ENCODE data around the gene MYLK2.

Gene MYLK2

GRCh38 chr20:31871618-31871954, 52.4 kb downstream of the MYLK2 start:
- no peak for DNase-seq (ENCODE audit: low read depth in 3 of 3)

GRCh38 chr20:31872406-31872805, 53.2 kb downstream of the MYLK2 start:
- no peak for DNase-seq (ENCODE audit: low read depth in 3 of 3)

DNA sequence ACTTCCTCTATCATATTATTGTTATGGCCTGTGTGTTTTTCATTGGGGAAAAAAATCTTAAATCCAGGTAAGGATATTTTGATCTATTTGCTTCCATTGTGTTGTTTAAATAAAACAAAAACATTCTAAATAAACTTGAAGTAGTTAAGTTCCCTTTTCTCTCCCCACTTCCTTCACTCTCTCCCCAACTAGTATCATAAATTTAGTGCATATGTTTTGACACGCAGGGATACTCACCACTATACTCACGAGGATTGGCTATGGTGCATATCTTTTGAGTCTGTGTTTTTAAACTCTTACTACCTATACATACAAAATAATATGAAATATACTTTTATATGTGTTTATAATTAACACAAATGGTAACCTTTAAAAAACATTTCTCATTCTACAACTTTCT, 56.5 kb downstream of the MYLK2 start:
- DNase-seq (ENCODE audit: low read depth in 3 of 3), result no peak

GRCh38 chr20:31877684-31878083, 58.5 kb downstream of the MYLK2 start:
- no peak for DNase-seq (ENCODE audit: low read depth in 3 of 3)

DNA sequence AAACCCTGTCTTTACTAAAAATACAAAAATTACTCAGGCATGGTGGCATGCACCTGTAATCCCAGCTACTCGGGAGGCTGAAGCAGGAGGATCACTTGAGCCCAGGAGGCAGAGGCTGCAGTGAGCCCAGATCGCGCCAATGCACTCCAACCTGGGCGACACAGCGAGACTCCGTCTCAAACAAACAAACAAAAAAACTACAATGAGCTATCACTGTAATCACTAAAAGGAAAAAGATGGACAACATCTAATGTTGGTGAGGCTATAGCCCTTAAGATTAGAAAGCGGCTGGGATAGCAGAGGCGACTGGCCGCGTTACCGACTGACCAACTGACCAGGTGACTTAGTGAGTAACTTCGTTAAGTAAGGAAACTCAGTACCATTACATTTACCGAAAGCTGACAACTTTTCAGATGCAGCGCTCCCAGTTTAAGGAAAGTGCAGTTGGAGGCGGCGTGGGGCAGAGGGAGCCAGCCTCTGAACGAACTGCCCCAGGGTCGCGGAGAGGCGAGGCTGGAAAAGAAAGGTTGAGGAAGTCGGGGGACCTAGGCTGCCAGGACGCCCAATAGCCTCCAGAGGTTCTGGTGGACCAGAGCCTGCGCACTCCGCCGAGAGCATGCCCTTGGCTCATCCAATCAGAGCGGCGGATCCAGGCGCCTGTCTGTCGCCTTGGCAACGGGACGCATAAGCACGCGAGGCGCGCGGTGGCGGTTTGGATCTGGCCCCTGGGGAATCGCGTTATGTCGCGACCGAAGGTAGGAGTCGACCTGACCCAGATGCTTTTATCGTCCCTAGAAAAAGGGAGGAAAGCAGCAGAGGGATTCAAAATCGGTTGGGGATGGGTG, 60.2 kb downstream of the MYLK2 start:
- peak; percentile 72 to 76 (median 75) for DNase-seq (ENCODE audit: low read depth in 3 of 3)

DNA sequence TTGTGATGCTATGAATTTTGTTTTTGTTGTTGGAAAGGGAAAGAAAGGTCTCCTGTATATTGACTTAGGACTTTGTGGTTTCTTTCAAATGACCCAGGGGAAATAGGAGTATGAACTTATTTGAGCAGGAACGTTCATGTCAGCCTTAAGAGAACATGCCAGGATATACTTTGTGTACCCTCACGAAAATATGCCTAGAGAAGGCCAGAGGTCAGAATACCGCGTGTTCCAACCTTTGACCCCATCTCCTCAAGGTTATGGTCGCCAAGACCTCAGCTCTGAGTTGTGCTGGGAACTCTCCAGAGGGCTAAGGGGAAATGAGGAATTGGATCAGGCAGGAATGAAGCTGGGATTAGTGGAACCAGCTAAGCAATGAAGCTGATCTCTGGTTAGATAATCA, 62.8 kb downstream of the MYLK2 start:
- no peak for DNase-seq (ENCODE audit: low read depth in 3 of 3)

DNA sequence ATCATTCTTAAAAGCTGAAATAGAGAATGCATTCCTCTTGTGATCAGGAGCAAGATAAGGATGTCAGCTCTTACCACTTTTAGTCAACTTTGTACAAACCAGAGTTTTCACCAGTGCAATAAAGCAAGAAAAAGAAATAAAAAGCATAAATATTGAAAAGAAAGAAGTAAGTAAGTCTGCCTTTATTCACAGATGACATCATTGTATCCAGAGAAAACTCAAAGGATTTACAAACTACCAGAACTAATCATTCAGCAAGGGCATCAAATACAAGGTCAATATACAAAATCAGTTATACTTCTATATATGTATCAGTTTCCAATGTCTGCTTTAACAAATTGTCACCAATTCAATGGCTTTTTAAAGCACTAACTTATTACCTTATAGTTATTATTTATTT, 64.7 kb downstream of the MYLK2 start:
- DNase-seq (ENCODE audit: low read depth in 3 of 3), result no peak

All from stimulated activated CD4-positive, alpha-beta T cell treated with anti-CD3 and anti-CD28 coated beads, TNF-alpha, amount 100 ng/mL, for 48 hours (primary cell).